KOPT-K1 (cell line): ENCODE results near the gene ELF3.
"Not testable (repeated sequence)": the region's sequence is repeated elsewhere in the genome, so short reads cannot be mapped to it uniquely, and the experiment has no call there.

Source experiments
- H3K27ac ChIP-seq: fragments of 200-600 bp; sonication (generic); 2 replicates; pipeline ENCODE4 v1.5.1; 2016; ENCODE audit warnings: antibody characterized with exemption, mild to moderate bottlenecking, low read depth, low read length; ENCODE audit not compliant: poor library complexity, severe bottlenecking
- H3K36me3 ChIP-seq: fragments of 200-600 bp; sonication (generic); 2 replicates; pipeline ENCODE4 v1.5.1; 2017; ENCODE audit warnings: antibody characterized with exemption, mild to moderate bottlenecking, low read length, moderate library complexity; ENCODE audit not compliant: insufficient read depth
- H3K9me3 ChIP-seq: fragments of 200-600 bp; sonication (generic); 2 replicates; pipeline ENCODE4 v1.5.1; 2017; ENCODE audit warnings: antibody characterized with exemption, low read length, mild to moderate bottlenecking; ENCODE audit not compliant: insufficient read depth, poor library complexity, severe bottlenecking

Gene ELF3

GRCh38 chr1:202038688-202039346 lies 28.4 kb downstream of the ELF3 start:
- no peak overlapping the region for H3K27ac ChIP-seq
- no peaks in the 10 kb centered on the region for H3K36me3 ChIP-seq
- H3K9me3 ChIP-seq: no peaks in the 10 kb centered on the region

GRCh38 chr1:202045705-202046104 lies 35.3 kb downstream of the ELF3 start:
- no peak overlapping the region for H3K27ac ChIP-seq
- no peaks in the 10 kb centered on the region for H3K9me3 ChIP-seq

DNA sequence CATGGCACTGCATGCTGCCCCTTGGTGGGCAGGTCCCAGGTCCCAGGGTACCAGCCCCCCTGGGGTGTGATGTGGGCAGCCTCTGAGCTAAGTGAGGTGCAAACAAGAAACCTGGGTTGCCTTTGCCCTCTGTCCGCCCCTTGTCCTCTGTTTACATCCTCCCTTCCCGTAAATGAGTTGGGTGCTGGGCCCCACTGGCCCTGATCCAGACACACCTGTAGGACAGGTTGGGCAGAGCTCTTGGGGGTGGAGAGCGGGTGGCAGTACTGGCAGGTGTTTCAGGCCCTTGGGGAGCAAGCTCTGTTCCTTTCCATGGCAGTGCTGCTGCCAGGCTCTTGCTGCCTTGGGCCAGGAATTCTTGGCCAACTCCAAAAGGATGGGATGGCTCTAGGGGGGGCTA lies 35.8 kb downstream of the ELF3 start:
- no peaks in the 10 kb centered on the region for H3K36me3 ChIP-seq
- no peaks in the 10 kb centered on the region for H3K9me3 ChIP-seq
- H3K27ac ChIP-seq: no peak overlapping the region

More at GRCh38 chr1:202045705-202046104, 35.3 kb downstream of the ELF3 start:
- H3K36me3 ChIP-seq: no peaks in the 10 kb centered on the region

DNA sequence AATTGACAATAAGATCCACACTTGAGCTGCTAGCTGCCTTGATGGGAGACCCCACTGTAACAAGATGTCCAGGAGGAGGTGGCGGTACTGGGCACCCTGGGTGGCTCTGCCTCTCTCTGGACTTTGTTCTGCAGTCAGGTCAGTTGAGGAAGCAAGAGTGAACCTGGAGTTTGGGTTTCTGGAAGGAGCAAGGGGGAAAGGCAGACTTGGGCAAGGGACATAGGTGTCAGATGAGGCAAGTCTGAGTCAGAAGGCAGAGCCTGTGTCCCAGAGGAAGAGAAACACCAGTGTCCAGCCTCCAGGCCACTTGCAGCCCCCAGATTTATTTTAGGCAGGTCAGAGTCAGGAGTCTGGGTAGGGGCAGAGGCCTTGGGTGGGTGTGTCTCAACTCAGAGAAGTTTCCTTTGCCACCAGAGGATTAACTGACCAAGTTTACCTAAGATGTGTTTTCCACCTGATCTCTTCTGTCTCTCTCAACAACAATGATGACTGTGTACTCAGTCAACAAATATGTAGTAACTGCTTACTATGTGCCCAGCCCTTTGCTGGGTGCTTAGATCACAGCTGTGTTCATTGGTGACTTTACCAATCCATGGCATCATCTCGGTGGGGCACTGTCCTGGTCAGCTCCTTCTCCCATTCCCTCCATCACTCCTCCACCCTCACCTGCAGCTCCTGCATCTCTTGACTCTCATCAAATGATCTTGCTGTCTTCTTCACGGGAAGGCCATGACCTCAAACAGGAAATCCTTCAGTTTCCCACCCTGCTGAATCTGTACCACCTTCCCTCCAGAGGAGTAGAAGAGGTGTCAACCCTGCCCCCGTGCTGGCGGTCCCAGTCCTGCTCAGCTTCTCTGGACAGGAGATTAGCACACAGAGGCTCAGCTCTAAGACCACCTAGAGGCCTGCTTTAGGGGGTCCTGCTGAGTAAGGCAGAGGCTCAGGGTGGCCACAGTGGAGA lies 36.6 kb downstream of the ELF3 start:
- no peaks in the 10 kb centered on the region for H3K9me3 ChIP-seq
- no peak overlapping the region for H3K27ac ChIP-seq
- no peaks in the 10 kb centered on the region for H3K36me3 ChIP-seq

- Histone ChIP-seq H3K36me3 (no peaks in the 10 kb centered on the region), H3K27ac (no peak overlapping the region), H3K9me3 (no peaks in the 10 kb centered on the region)
Observed at GRCh38 chr1:202047977-202048376, 37.6 kb downstream of the ELF3 start.

DNA sequence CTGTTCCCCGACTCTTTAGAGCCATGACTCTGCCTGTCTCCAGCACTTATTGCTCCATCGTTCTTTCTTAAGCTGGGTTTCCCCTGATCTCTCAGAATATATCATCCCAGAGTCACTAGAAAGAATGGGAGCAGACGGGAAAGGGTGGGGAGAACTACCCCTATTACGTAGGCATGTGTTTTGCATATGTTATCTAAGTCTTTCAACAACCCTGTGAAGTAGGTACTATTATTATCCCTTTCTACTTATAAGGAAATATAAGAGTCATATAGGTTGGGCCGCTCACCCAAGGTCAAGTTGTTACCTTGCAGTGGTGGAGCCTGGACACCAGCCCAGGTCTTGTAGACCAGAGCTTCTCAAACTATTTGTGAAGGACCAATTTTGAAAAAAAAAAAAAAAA lies 38.7 kb downstream of the ELF3 start:
- no peaks in the 10 kb centered on the region for H3K36me3 ChIP-seq
- H3K9me3 ChIP-seq: no peaks in the 10 kb centered on the region
- H3K27ac ChIP-seq: no peak overlapping the region

- Histone ChIP-seq H3K36me3 (no peaks in the 10 kb centered on the region), H3K9me3 (no peaks in the 10 kb centered on the region), H3K27ac (no peak overlapping the region)
Observed at GRCh38 chr1:202054094-202054493, 43.7 kb downstream of the ELF3 start.

GRCh38 chr1:202054673-202055072 lies 44.3 kb downstream of the ELF3 start:
- H3K36me3 ChIP-seq, H3K27ac ChIP-seq, H3K9me3 ChIP-seq: not testable (repeated sequence)

DNA sequence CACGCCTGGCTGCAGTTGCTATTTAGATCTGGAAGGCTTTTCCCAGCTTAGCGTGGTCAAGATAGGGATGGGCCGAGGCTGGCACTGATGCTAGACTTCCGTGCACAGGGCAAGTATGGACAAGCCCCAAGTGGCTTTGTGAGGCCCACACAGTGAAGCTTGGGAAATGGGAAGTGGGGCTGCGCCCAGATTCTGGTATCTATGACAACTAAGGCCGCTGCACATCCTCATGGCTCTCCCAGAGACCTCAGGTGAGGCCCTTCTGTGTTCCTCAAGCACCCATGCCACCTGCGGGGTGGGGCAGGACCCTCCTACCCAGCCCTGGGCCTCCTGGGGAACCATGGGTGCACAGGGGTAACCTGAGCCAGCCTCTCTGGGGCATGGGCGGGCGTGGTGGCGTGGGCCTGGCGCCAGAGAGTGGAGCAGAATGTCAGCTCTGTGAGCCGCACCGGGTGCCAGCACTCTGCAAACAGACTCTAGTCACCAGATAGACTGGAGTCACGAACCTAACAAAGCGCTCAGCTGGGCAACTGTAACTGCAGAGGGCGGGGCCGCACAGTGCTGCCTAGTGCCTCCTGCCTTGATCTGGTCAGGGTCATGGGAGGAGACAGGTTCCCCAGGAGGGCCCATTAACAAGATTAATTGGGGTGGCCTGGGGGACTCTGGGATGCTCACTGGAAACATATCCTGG lies 46.4 kb downstream of the ELF3 start:
- Histone ChIP-seq H3K36me3 (no peaks in the 10 kb centered on the region), H3K27ac (no peak overlapping the region), H3K9me3 (no peaks in the 10 kb centered on the region)

GRCh38 chr1:202057335-202057704 lies 46.9 kb downstream of the ELF3 start:
- H3K36me3 ChIP-seq, H3K9me3 ChIP-seq, H3K27ac ChIP-seq: not testable (repeated sequence)

- Histone ChIP-seq H3K36me3 (no peaks in the 10 kb centered on the region), H3K9me3 (no peaks in the 10 kb centered on the region), H3K27ac (no peak overlapping the region)
Observed at GRCh38 chr1:202058001-202058908, 47.9 kb downstream of the ELF3 start.

- H3K36me3 ChIP-seq: no peaks in the 10 kb centered on the region
- H3K9me3 ChIP-seq: no peaks in the 10 kb centered on the region
- no peak overlapping the region for H3K27ac ChIP-seq
Observed at GRCh38 chr1:202061055-202061454, 50.7 kb downstream of the ELF3 start.

GRCh38 chr1:202061787-202062186 lies 51.4 kb downstream of the ELF3 start:
- H3K9me3 ChIP-seq, H3K36me3 ChIP-seq, H3K27ac ChIP-seq: not testable (repeated sequence)

- not testable (repeated sequence) for H3K36me3 ChIP-seq, H3K27ac ChIP-seq, H3K9me3 ChIP-seq
Observed at GRCh38 chr1:202062636-202063035, 52.2 kb downstream of the ELF3 start.
